ENCODE results near the gene TFAP2A. TPM values are rescaled to one million over a fixed set of nuclear protein-coding genes. Genes with fewer than 3 reads are reported as not detected.

Gene TFAP2A
- total RNA-seq (not detected), polyA plus RNA-seq (not detected), total RNA-seq (not detected)

DNA sequence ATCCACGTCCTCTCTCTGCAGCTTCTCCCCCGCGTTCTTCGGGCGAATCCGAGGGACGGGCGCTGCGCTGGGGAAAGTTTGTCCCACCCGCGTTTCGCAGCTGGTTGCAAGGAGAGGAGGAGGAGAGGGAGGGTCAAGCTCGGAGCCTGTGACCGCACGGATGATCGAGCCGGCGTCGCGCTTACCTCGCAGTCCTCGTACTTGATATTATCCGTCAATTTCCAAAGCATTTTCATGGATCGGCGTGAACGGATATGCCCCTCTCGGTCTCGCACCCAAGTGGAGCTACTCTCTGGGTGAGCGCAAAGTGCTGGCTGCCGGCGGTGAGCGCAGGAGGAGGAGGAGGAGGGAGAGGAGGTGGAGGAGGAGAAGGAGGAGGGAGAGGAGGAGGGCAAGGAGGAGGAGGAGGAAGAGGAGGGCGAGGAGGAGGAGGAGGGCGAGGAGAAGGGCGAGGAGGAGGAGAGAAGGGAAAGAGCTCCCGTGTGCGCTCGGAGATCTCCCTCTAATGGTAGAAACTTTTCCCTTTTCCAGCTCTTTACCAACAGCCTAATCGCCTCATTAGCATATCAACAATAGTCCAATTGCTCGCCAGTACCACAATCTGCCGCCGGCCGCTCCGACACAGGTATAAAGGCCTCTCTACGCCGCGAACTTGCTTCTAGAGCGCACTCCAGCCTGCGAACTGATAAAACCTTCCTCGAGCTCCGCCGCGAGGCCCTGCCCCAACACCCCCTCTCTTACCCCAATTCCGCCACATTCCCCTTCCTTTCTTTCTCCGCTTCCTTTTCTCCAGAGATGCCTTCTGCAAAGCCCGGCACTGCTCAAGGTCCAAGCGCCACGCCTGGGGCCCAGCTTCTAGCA lies at the start of gene TFAP2A:
TSS of gene TFAP2A (minus strand) at position 319 of the 861 bp plus-strand sequence. CDS start at position 236, 83 bp downstream.
- Histone ChIP-seq H3K4me1 (ENCODE audit: control insufficient read depth in 2 of 2, insufficient read depth in 2 of 2, low read length in 2 of 2) (peaks cover 8 to 39% of the 10 kb centered on the region in 2 donors), H3K27me3 (ENCODE audit: control insufficient read depth in 2 of 2, insufficient read depth in 2 of 2, low read length in 2 of 2) (peaks cover 32 to 57% of the 10 kb centered on the region in 2 donors), H3K4me3 (ENCODE audit: low read length) (peak within 1 kb of the TSS; percentile 68), H3K9me3 (ENCODE audit: control insufficient read depth in 2 of 3, low read length in 3 of 3) (peaks cover 0 to 38% (median 0%) of the 10 kb centered on the region in 3 experiments), H3K27ac (ENCODE audit: low read depth, low read length) (no peak within 1 kb of the TSS), H3K36me3 (ENCODE audit: control insufficient read depth in 2 of 3, insufficient read depth in 3 of 3, low read length in 3 of 3) (no peaks in the 10 kb centered on the region)
- Mint-ChIP-seq H3K4me3 (peak within 1 kb of the TSS; percentile 73 to 98 (median 94)), H3K27ac (peak within 1 kb of the TSS in 7 of 9 donors; percentile 35 to 85 (median 69)), H3K4me1 (peaks cover 41 to 70% (median 52%) of the 10 kb centered on the region in 7 donors), H3K27me3 (peaks cover 81 to 93% (median 92%) of the 10 kb centered on the region in 5 donors), H3K36me3 (peaks cover 3 to 30% (median 16%) of the 10 kb centered on the region in 5 donors), H3K9me3 (peaks cover 0 to 61% (median 26%) of the 10 kb centered on the region in 11 donors)
- no peak for DNase-seq
- no peak for ATAC-seq
- intact Hi-C loops (cut with micrococcal nuclease): loop anchor here (5.0 to 10.0 kb wide), 3 partner anchors 33 to 470 kb away; partner anchors contain the start of genes GCM2 (in 1 of the 2) and SYCP2L (in 1 of the 2)
- ChIA-PET POLR2A (no interaction called here), CTCF (no interaction called here)

DNA sequence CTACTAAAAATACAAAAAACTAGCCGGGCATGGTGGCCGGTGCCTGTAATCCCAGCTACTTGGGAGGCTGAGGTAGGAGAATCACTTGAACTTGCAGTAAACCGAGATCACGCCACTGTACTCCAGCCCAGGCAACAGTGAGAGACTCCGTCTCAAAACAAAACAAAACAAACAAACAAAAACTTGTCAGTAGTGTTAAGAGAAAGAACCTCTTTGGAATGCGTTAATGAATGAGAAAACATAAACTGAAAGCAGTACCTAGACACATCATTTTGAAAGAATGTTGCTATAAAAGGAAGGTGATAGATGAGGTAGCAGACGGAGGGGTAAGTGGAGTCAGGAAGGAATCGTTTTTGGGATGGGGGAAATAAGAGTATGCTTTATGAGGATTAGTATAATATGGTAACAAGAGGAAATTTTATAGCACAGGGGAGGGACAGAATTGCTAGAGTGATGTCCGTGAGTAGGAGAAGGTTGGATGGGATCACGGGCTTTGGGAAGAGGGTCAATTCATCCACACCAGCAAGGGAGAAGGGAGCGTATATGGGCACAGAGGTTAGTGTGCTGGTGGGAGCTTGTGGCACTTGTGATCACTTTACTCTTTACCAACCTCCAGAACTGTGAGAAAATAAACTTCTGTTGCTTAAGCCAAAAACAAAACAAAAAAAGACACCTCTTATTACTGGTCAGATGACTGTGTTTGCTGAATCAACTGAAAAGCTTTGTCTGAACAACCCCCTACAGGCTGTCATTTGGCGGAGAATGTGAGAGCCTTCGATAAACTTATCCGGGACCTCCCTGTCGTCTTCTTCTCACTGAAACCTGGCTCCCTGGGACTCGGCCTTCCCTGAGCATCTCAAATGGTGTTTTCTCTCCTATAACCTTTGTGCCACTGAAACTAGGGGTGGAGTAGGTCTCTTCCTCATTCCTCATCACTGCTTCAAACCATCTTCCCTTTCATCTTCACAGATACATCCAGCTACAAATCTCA lies 48.9 kb upstream of the TFAP2A start:
- H3K4me1 Mint-ChIP-seq: no peaks in the 10 kb centered on the region
- CTCF ChIA-PET: no interaction called here

DNA sequence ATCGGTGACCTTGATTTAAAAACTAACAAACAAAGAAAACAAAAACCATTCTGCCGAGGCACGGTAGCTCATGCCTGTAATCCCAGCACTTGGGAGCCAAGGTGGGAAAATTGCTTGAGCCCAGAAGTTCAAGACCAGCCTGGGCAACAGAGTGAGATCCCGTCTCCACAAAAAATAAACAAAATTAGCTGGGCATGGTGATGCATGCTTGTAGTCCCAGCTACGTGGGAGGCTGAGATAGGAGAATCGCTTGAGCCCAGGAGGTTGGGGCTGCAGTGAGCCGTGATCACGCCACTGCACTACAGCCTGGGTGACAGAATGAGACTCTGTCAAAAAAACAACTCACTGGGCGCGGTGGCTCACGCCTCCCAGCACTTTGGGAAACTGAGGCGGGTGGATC lies 48.2 kb upstream of the TFAP2A start:
- H3K4me3 Mint-ChIP-seq: no peak overlapping the region
- ChIA-PET POLR2A (no interaction called here), CTCF (no interaction called here)
- no peak for DNase-seq
- H3K9me3 ChIP-seq (ENCODE audit: control insufficient read depth in 2 of 3, low read length in 3 of 3): no peaks in the 10 kb centered on the region
- H3K4me1 ChIP-seq (ENCODE audit: control insufficient read depth in 2 of 2, insufficient read depth in 2 of 2, low read length in 2 of 2): no peaks in the 10 kb centered on the region
- H3K4me3 ChIP-seq (ENCODE audit: low read length): no peak overlapping the region
- no peaks in the 10 kb centered on the region for H3K36me3 ChIP-seq (ENCODE audit: control insufficient read depth in 2 of 3, insufficient read depth in 3 of 3, low read length in 3 of 3)
- no peaks in the 10 kb centered on the region for H3K36me3 Mint-ChIP-seq
- no peak for ATAC-seq
- intact Hi-C loops (cut with micrococcal nuclease): no loop called here
- peaks cover 3 to 42% (median 26%) of the 10 kb centered on the region in 5 donors for H3K27me3 Mint-ChIP-seq
- H3K27ac Mint-ChIP-seq: no peak overlapping the region
- peaks cover 0 to 5% (median 0%) of the 10 kb centered on the region in 11 donors for H3K9me3 Mint-ChIP-seq
- no peaks in the 10 kb centered on the region for H3K27me3 ChIP-seq (ENCODE audit: control insufficient read depth in 2 of 2, insufficient read depth in 2 of 2, low read length in 2 of 2)
- no peaks in the 10 kb centered on the region for H3K4me1 Mint-ChIP-seq
- H3K27ac ChIP-seq (ENCODE audit: low read depth, low read length): no peak overlapping the region

More for the DNA sequence above, 48.9 kb upstream of the TFAP2A start:
- Mint-ChIP-seq H3K27me3 (peaks cover 3 to 38% (median 20%) of the 10 kb centered on the region in 5 donors), H3K4me3 (no peak overlapping the region), H3K27ac (no peak overlapping the region), H3K36me3 (no peaks in the 10 kb centered on the region), H3K9me3 (peaks cover 0 to 1% (median 0%) of the 10 kb centered on the region in 11 donors)
- H3K9me3 ChIP-seq (ENCODE audit: control insufficient read depth in 2 of 3, low read length in 3 of 3): no peaks in the 10 kb centered on the region
- no peak overlapping the region for H3K4me3 ChIP-seq (ENCODE audit: low read length)
- DNase-seq (no peak), ATAC-seq (no peak)
- no peaks in the 10 kb centered on the region for H3K4me1 ChIP-seq (ENCODE audit: control insufficient read depth in 2 of 2, insufficient read depth in 2 of 2, low read length in 2 of 2)
- no peaks in the 10 kb centered on the region for H3K36me3 ChIP-seq (ENCODE audit: control insufficient read depth in 2 of 3, insufficient read depth in 3 of 3, low read length in 3 of 3)
- H3K27ac ChIP-seq (ENCODE audit: low read depth, low read length): no peak overlapping the region
- H3K27me3 ChIP-seq (ENCODE audit: control insufficient read depth in 2 of 2, insufficient read depth in 2 of 2, low read length in 2 of 2): no peaks in the 10 kb centered on the region
- POLR2A ChIA-PET: no interaction called here
- intact Hi-C loops (cut with micrococcal nuclease): no loop called here

DNA sequence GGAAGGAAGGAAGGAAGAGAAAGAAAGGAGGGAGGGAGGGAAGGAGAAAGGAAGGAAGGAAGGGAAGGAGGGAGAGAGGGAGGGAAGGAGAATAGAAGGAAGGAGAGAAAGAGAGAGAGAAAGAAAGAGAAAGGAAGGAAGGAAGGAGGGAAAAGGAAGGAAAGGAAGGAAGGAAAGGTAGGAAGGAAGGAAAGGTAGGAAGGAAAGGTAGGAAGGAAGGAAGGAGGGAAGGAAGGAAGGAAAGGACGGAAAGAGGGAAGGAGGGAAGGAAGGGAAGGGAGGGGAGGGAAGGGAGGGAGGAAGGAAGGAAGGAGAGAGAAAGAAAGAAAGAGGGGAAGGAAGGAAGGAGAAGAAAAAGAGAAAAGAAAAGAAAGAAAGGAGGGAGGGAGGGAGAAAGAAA lies 47.0 kb upstream of the TFAP2A start:
- Histone ChIP-seq H3K36me3 (ENCODE audit: control insufficient read depth in 2 of 3, insufficient read depth in 3 of 3, low read length in 3 of 3) (no peaks in the 10 kb centered on the region), H3K4me3 (ENCODE audit: low read length) (no peak overlapping the region), H3K9me3 (ENCODE audit: control insufficient read depth in 2 of 3, low read length in 3 of 3) (no peaks in the 10 kb centered on the region), H3K4me1 (ENCODE audit: control insufficient read depth in 2 of 2, insufficient read depth in 2 of 2, low read length in 2 of 2) (no peaks in the 10 kb centered on the region), H3K27me3 (ENCODE audit: control insufficient read depth in 2 of 2, insufficient read depth in 2 of 2, low read length in 2 of 2) (no peaks in the 10 kb centered on the region), H3K27ac (ENCODE audit: low read depth, low read length) (no peak overlapping the region)
- H3K27ac Mint-ChIP-seq: no peak overlapping the region
- H3K36me3 Mint-ChIP-seq: no peaks in the 10 kb centered on the region
- H3K27me3 Mint-ChIP-seq: peaks cover 5 to 38% (median 25%) of the 10 kb centered on the region in 5 donors
- H3K9me3 Mint-ChIP-seq: peaks cover 0 to 5% (median 0%) of the 10 kb centered on the region in 11 donors
- ATAC-seq (no peak), DNase-seq (no peak)
- POLR2A ChIA-PET: no interaction called here
- H3K4me3 Mint-ChIP-seq: no peak overlapping the region
- H3K4me1 Mint-ChIP-seq: no peaks in the 10 kb centered on the region
- CTCF ChIA-PET: no interaction called here
- intact Hi-C loops (cut with micrococcal nuclease): no loop called here

- no peaks in the 10 kb centered on the region for H3K36me3 ChIP-seq (ENCODE audit: control insufficient read depth in 2 of 3, insufficient read depth in 3 of 3, low read length in 3 of 3)
- intact Hi-C loops (cut with micrococcal nuclease): no loop called here
- no peaks in the 10 kb centered on the region for H3K36me3 Mint-ChIP-seq
- peaks cover 0 to 5% (median 0%) of the 10 kb centered on the region in 11 donors for H3K9me3 Mint-ChIP-seq
- H3K27me3 Mint-ChIP-seq: peaks cover 5 to 36% (median 29%) of the 10 kb centered on the region in 5 donors
- POLR2A ChIA-PET: no interaction called here
- H3K4me1 ChIP-seq (ENCODE audit: control insufficient read depth in 2 of 2, insufficient read depth in 2 of 2, low read length in 2 of 2): no peaks in the 10 kb centered on the region
- no peaks in the 10 kb centered on the region for H3K27me3 ChIP-seq (ENCODE audit: control insufficient read depth in 2 of 2, insufficient read depth in 2 of 2, low read length in 2 of 2)
- no peak overlapping the region for H3K27ac ChIP-seq (ENCODE audit: low read depth, low read length)
- no peaks in the 10 kb centered on the region for H3K9me3 ChIP-seq (ENCODE audit: control insufficient read depth in 2 of 3, low read length in 3 of 3)
- H3K4me1 Mint-ChIP-seq: no peaks in the 10 kb centered on the region
- no peak for DNase-seq
- H3K4me3 ChIP-seq (ENCODE audit: low read length): no peak overlapping the region
- no peak overlapping the region for H3K27ac Mint-ChIP-seq
- no peak for ATAC-seq
- no peak overlapping the region for H3K4me3 Mint-ChIP-seq
- CTCF ChIA-PET: no interaction called here
Measured at GRCh38 chr6:10460096-10460495, 45.2 kb upstream of the TFAP2A start.

DNA sequence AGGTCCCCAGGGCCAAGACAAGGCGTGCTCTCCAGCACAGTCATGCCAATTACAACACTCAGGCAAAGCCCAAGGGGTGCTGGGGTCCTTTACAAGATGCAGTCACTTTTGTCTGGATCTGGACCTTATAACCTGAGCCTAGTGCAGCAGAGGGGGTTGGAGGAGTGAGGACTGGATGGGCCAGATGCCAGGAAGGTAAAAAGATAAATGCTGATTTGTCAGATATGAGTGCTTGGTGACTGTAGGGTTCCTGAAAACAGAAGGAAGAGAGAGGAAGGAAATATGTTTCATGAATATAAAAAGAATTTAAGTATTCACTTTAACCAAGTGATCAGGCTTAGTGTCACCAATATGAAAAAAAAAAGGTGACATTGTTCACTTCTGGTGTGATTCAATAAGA lies 43.4 kb upstream of the TFAP2A start:
- POLR2A ChIA-PET: no interaction called here
- no peak overlapping the region for H3K4me3 ChIP-seq (ENCODE audit: low read length)
- no peaks in the 10 kb centered on the region for H3K9me3 ChIP-seq (ENCODE audit: control insufficient read depth in 2 of 3, low read length in 3 of 3)
- CTCF ChIA-PET: no interaction called here
- intact Hi-C loops (cut with micrococcal nuclease): no loop called here
- Mint-ChIP-seq H3K4me1 (no peaks in the 10 kb centered on the region), H3K27me3 (peaks cover 5 to 39% (median 29%) of the 10 kb centered on the region in 5 donors), H3K9me3 (peaks cover 0 to 5% (median 0%) of the 10 kb centered on the region in 11 donors), H3K4me3 (no peak overlapping the region), H3K27ac (no peak overlapping the region), H3K36me3 (no peaks in the 10 kb centered on the region)
- no peaks in the 10 kb centered on the region for H3K4me1 ChIP-seq (ENCODE audit: control insufficient read depth in 2 of 2, insufficient read depth in 2 of 2, low read length in 2 of 2)
- DNase-seq (no peak), ATAC-seq (no peak)
- no peaks in the 10 kb centered on the region for H3K36me3 ChIP-seq (ENCODE audit: control insufficient read depth in 2 of 3, insufficient read depth in 3 of 3, low read length in 3 of 3)
- no peak overlapping the region for H3K27ac ChIP-seq (ENCODE audit: low read depth, low read length)
- H3K27me3 ChIP-seq (ENCODE audit: control insufficient read depth in 2 of 2, insufficient read depth in 2 of 2, low read length in 2 of 2): no peaks in the 10 kb centered on the region
